AG09309 (cell line): ENCODE data around the gene OR5T1.

Experiments used
- DNase-seq: peaks from one replicate; pipeline ENCODE4 v3.0.0-alpha.2; 2010; ENCODE audit warnings: low read depth
- H3K4me3 ChIP-seq: 2 replicates; pipeline ENCODE4 v1.5.1; 2011; ENCODE audit warnings: mild to moderate bottlenecking, low read depth, low read length, moderate library complexity; ENCODE audit not compliant: control insufficient read depth
- CTCF ChIP-seq: IDR thresholded peaks from 2 replicates; pipeline ENCODE4 v1.5.1; 2011; ENCODE audit warnings: mild to moderate bottlenecking, low read depth, low read length, inconsistent platforms; ENCODE audit not compliant: insufficient read depth, control insufficient read depth; ENCODE audit errors: missing control alignments

Gene OR5T1

GRCh38 chr11:56314844-56315243 is 40.9 kb downstream of the OR5T1 start, which contains the start of gene OR8K3:
OR8K3 (plus strand) TSS chr11:56315144; CDS start chr11:56318307, 3,163 bp downstream.
- H3K4me3 ChIP-seq, result no peak within 1 kb of the TSS
- TF ChIP-seq CTCF, result no peak
- no peak for DNase-seq
